HUES64 (cell line): Measurements from ENCODE around the gene CYP26C1.
A peak's percentile ranks its signal among the peaks of the same experiment; 100 is the strongest.

Experiments
- H3K27ac ChIP-seq: 2 replicates; pipeline ENCODE4 v1.7.0; 2013; ENCODE audit warnings: low read depth, low read length, inconsistent platforms
- H3K27me3 ChIP-seq: 2 replicates; pipeline ENCODE4 v1.6.1; 2013; ENCODE audit warnings: mild to moderate bottlenecking, low read length; ENCODE audit not compliant: insufficient read depth
- H3K36me3 ChIP-seq: 2 replicates; pipeline ENCODE4 v1.6.1; 2013; ENCODE audit warnings: mild to moderate bottlenecking, low read length; ENCODE audit not compliant: insufficient read depth
- H3K4me1 ChIP-seq: 2 replicates; pipeline ENCODE4 v1.6.1; 2013; ENCODE audit warnings: mild to moderate bottlenecking, low read length, moderate library complexity; ENCODE audit not compliant: insufficient read depth
- H3K4me3 ChIP-seq: 2 replicates; pipeline ENCODE4 v1.5.1; 2013; ENCODE audit warnings: mild to moderate bottlenecking, low read length, moderate library complexity
- H3K9ac ChIP-seq: 2 replicates; pipeline ENCODE4 v1.6.1; 2013; ENCODE audit warnings: mild to moderate bottlenecking, low read depth, low read length
- H3K9me3 ChIP-seq: 2 replicates; pipeline ENCODE4 v1.6.1; 2013; ENCODE audit warnings: low read depth, low read length; ENCODE audit not compliant: insufficient read depth
- WGBS: fragments of 150-250, 120-280 bp; methylation state at CpG from one replicate; pipeline ENCODE4 v1.1.7; 2013; ENCODE audit warnings: missing lambda C conversion rate; 5-methylcytosine and 5-hydroxymethylcytosine counted together

Gene CYP26C1

GRCh38 chr10:93039110-93039509, 21.5 kb upstream of the CYP26C1 start:
- H3K27me3 ChIP-seq: no peaks in the 10 kb centered on the region

GRCh38 chr10:93039721-93040120, 20.9 kb upstream of the CYP26C1 start:
- H3K9ac ChIP-seq: no peak overlapping the region
- no peaks in the 10 kb centered on the region for H3K27me3 ChIP-seq
- H3K36me3 ChIP-seq: no peaks in the 10 kb centered on the region
- H3K4me3 ChIP-seq: no peak overlapping the region
- H3K27ac ChIP-seq: no peak overlapping the region
- 11% methylated on average over 3 of the region's 3 CpGs for WGBS
- peaks cover 11% of the 10 kb centered on the region; the same call in 1 of the 2 replicates for H3K4me1 ChIP-seq
- no peaks in the 10 kb centered on the region for H3K9me3 ChIP-seq

More at GRCh38 chr10:93039110-93039509, 21.5 kb upstream of the CYP26C1 start:
- Histone ChIP-seq H3K4me1 (peaks cover 12% of the 10 kb centered on the region; the same call in 1 of the 2 replicates), H3K27ac (no peak overlapping the region), H3K9me3 (no peaks in the 10 kb centered on the region), H3K36me3 (no peaks in the 10 kb centered on the region), H3K9ac (no peak overlapping the region), H3K4me3 (no peak overlapping the region)
- 80% methylated on average over 1 of the region's 1 CpG for WGBS

- 78% methylated on average over 3 of the region's 3 CpGs for WGBS
- H3K27ac ChIP-seq: no peak overlapping the region
- H3K36me3 ChIP-seq: no peaks in the 10 kb centered on the region
- H3K9me3 ChIP-seq: 0 out of 2 replicates have a peak, but pooled peaks cover 2% of the 10 kb centered on the region
- H3K27me3 ChIP-seq: peaks cover 18% of the 10 kb centered on the region
- no peak overlapping the region for H3K9ac ChIP-seq
- H3K4me3 ChIP-seq: no peak overlapping the region
- H3K4me1 ChIP-seq: peaks cover 22% of the 10 kb centered on the region
These were observed 6.1 kb upstream of the CYP26C1 start for GRCh38 chr10:93054486-93054885.

GRCh38 chr10:93058139-93058538, 2.5 kb upstream of the CYP26C1 start:
- Histone ChIP-seq H3K27me3 (peaks cover 55% of the 10 kb centered on the region), H3K4me1 (peaks cover 21% of the 10 kb centered on the region)

GRCh38 chr10:93060887-93061593, 442 bp downstream of the CYP26C1 start:
- Histone ChIP-seq H3K4me3 (peak overlapping the region; percentile 41), H3K36me3 (no peaks in the 10 kb centered on the region), H3K9ac (no peak overlapping the region), H3K27me3 (peaks cover 84% of the 10 kb centered on the region), H3K9me3 (0 out of 2 replicates have a peak, but pooled peaks cover 2% of the 10 kb centered on the region), H3K4me1 (peaks cover 12% of the 10 kb centered on the region), H3K27ac (no peak overlapping the region)
- 6% methylated on average over 45 of the region's 45 CpGs for WGBS

More at GRCh38 chr10:93058139-93058538, 2.5 kb upstream of the CYP26C1 start:
- Histone ChIP-seq H3K9me3 (0 out of 2 replicates have a peak, but pooled peaks cover 2% of the 10 kb centered on the region), H3K9ac (no peak overlapping the region), H3K4me3 (no peak overlapping the region), H3K27ac (no peak overlapping the region), H3K36me3 (no peaks in the 10 kb centered on the region)
- 98% methylated on average over 2 of the region's 3 CpGs for WGBS

- Histone ChIP-seq H3K4me3 (peak overlapping the region; percentile 41), H3K27ac (no peak overlapping the region), H3K36me3 (no peaks in the 10 kb centered on the region), H3K9ac (no peak overlapping the region), H3K9me3 (0 out of 2 replicates have a peak, but pooled peaks cover 2% of the 10 kb centered on the region), H3K27me3 (peaks cover 92% of the 10 kb centered on the region), H3K4me1 (peaks cover 4% of the 10 kb centered on the region; the same call in 1 of the 2 replicates)
- 7% methylated on average over 55 of the region's 57 CpGs for WGBS
These were observed 1.3 kb downstream of the CYP26C1 start for GRCh38 chr10:93061594-93062513.

GRCh38 chr10:93062514-93063143, 2.0 kb downstream of the CYP26C1 start:
- 2% methylated on average over 68 of the region's 68 CpGs for WGBS
- peaks cover 3% of the 10 kb centered on the region; the same call in 1 of the 2 replicates for H3K4me1 ChIP-seq
- H3K9ac ChIP-seq: no peak overlapping the region
- H3K27me3 ChIP-seq: peaks cover 100% of the 10 kb centered on the region
- H3K9me3 ChIP-seq: 0 out of 2 replicates have a peak, but pooled peaks cover 2% of the 10 kb centered on the region
- no peaks in the 10 kb centered on the region for H3K36me3 ChIP-seq
- H3K4me3 ChIP-seq: peak overlapping the region; percentile 41
- H3K27ac ChIP-seq: no peak overlapping the region

GRCh38 chr10:93063144-93063976, 2.8 kb downstream of the CYP26C1 start:
- WGBS: 13% methylated on average over 43 of the region's 43 CpGs
- peaks cover 100% of the 10 kb centered on the region for H3K27me3 ChIP-seq
- no peaks in the 10 kb centered on the region for H3K36me3 ChIP-seq
- 0 out of 2 replicates have a peak, but pooled peaks cover 2% of the 10 kb centered on the region for H3K9me3 ChIP-seq
- H3K4me1 ChIP-seq: peaks cover 9% of the 10 kb centered on the region; the same call in 1 of the 2 replicates
- H3K9ac ChIP-seq: no peak overlapping the region
- H3K27ac ChIP-seq: no peak overlapping the region
- peak overlapping the region; percentile 41 for H3K4me3 ChIP-seq

- Histone ChIP-seq H3K4me3 (no peak overlapping the region), H3K27ac (no peak overlapping the region)
- WGBS: 77% methylated on average over 9 of the region's 9 CpGs
These were observed 3.5 kb downstream of the CYP26C1 start for GRCh38 chr10:93063977-93064660.

More at GRCh38 chr10:93063977-93064660, 3.5 kb downstream of the CYP26C1 start:
- Histone ChIP-seq H3K4me1 (peaks cover 9% of the 10 kb centered on the region; the same call in 1 of the 2 replicates), H3K9ac (no peak overlapping the region), H3K9me3 (0 out of 2 replicates have a peak, but pooled peaks cover under 1% of the 10 kb centered on the region), H3K36me3 (no peaks in the 10 kb centered on the region), H3K27me3 (peaks cover 100% of the 10 kb centered on the region)
